Measurements from ENCODE around the gene SETD3. TPM values are rescaled to one million over a fixed set of nuclear protein-coding genes. Genes with fewer than 3 reads are reported as not detected.
A peak's percentile ranks its signal among the peaks of the same experiment; 100 is the strongest.

The SETD3 gene
- total RNA-seq, 4 donors from 2014 or later = 61.8 to 78.3 (median 70.1) TPM

DNA sequence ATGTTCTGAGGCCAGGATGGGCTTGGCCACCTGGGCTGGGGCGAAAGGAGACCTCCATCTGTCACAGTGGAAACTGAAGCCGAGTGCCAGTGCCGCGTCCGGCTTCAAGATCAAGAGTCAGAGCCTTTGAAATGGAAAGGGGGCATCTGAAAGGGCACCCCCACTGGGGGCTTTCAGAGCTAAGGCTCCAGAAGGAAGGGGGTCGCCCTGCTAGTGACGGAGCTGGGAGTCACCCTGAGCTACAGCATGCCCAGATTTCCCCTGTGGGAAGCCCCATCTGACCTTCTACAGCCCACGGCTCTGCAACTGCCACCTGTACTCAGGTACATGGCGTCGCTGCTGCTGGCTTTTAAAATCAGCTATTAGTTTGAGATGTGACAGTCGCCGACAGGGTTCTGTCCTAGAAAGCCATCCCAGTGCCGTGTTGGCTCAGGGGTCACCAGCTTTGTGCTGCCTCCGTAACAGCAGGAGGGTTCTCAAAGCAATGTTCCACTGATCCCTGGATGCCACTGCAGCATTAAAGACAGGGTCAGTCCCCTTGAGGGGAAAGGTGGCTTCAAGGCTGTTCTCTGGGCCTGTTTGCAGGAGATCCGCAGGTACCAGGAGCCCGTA lies 32.0 kb upstream of the SETD3 start:
- no peak for TF ChIP-seq CTCF (IDR thresholded peaks at IDR 0.05)
- ATAC-seq (ENCODE audit: low FRiP score) = no peak
- no peak for DNase-seq (ENCODE audit: low spot score)

- DNase-seq (ENCODE audit: low spot score) = no peak
- no peak for ATAC-seq (ENCODE audit: low FRiP score)
- no peak for TF ChIP-seq CTCF (IDR thresholded peaks at IDR 0.05)
Observed at GRCh38 chr14:99512110-99512449, 31.4 kb upstream of the SETD3 start.

GRCh38 chr14:99511421-99512109 lies 30.9 kb upstream of the SETD3 start:
- DNase-seq (ENCODE audit: low spot score) (no peak), ATAC-seq (ENCODE audit: low FRiP score) (no peak)
- TF ChIP-seq CTCF (IDR thresholded peaks at IDR 0.05) = no peak

GRCh38 chr14:99510556-99511139 lies 30.0 kb upstream of the SETD3 start:
- ATAC-seq (ENCODE audit: low FRiP score) (no peak), DNase-seq (ENCODE audit: low spot score) (no peak)
- no peak for TF ChIP-seq CTCF (IDR thresholded peaks at IDR 0.05)

- no peak for TF ChIP-seq CTCF (IDR thresholded peaks at IDR 0.05)
- DNase-seq (ENCODE audit: low spot score) (no peak), ATAC-seq (ENCODE audit: low FRiP score) (no peak)
Observed at GRCh38 chr14:99509871-99510555, 29.4 kb upstream of the SETD3 start.

DNA sequence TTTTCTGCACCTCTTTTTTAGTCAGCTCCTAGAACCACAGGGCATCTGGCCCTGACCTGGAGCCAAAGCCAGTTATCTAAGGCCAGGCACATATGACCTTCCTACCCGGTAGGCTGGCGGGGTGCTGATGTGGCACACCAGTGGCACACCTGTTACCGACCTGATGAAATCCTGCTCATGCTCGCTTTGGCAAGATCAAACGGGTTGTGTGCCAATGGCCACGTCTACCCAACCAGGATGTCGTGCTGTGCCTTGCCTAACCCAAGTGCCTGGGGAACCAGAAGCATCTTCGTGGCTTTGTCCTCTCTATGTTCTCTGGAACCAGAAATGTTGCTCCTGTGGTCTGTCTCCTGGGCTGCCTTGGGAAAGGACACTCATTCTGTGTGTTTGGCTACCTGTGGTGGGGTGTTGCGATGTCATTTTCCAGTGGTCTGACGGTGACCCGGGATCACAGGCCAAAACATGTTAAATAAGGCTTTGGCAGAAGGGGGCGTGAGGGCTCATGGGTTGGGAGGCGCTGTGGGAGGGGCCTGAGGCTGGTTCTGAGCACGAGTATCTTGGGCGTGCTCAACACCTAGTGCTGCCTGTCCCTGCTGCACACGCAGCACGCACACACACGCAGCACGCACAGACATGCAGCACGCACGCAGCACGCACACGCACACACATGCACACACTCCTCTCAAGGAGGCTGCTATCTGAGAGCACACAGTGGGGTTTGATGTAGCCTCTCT lies 28.4 kb upstream of the SETD3 start:
- DNase-seq (ENCODE audit: low spot score) = no peak
- peak; percentile 3 for ATAC-seq (ENCODE audit: low FRiP score)
- no peak for TF ChIP-seq CTCF (IDR thresholded peaks at IDR 0.05)
